Stimulated activated CD4-positive, alpha-beta T cell treated with anti-CD3 and anti-CD28 coated beads, Interleukin-4, amount 100 ng/mL, for 48 hours (primary cell): Measurements from ENCODE around the gene ADAMTS14.

Experiments used
- DNase-seq, 2 donors: peaks; one replicate each; pipeline ENCODE4 v3.0.0-alpha.2; 2020; ENCODE audit warnings: low read depth in 2 of 2

ADAMTS14 gene

DNA sequence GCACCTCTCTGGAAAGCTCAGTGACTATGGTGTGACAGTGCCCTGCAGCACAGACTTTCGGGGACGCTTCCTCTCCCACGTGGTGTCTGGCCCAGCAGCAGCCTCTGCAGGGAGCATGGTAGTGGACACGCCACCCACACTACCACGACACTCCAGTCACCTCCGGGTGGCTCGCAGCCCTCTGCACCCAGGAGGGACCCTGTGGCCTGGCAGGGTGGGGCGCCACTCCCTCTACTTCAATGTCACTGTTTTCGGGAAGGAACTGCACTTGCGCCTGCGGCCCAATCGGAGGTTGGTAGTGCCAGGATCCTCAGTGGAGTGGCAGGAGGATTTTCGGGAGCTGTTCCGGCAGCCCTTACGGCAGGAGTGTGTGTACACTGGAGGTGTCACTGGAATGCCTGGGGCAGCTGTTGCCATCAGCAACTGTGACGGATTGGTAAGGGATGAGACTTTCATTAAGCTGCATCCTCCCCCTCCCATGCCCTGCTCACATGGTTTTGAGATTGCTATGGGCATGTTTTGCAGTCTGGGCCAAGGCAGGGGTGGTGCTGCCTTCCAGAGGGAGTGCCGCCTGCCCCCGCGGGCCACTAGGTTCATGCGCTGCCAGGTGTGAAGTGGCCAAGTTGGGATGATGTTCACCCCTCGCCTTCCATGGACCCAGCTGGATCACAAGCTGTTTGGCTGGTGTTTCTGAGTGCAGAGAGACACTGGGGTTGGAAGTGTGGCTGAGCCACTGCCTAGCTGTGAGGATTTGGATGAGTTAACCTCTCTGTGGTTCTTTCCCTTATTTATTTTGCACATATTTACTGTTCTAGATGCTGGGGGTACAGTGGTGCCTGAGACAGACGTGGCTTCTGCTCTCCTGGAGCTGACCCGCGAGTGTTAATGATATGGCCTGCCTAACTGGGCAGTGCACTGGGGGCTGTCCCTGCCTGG, 2.5 kb downstream of the ADAMTS14 start:
- DNase-seq = no peak

GRCh38 chr10:70675496-70676161, 3.3 kb downstream of the ADAMTS14 start:
- DNase-seq = no peak

DNA sequence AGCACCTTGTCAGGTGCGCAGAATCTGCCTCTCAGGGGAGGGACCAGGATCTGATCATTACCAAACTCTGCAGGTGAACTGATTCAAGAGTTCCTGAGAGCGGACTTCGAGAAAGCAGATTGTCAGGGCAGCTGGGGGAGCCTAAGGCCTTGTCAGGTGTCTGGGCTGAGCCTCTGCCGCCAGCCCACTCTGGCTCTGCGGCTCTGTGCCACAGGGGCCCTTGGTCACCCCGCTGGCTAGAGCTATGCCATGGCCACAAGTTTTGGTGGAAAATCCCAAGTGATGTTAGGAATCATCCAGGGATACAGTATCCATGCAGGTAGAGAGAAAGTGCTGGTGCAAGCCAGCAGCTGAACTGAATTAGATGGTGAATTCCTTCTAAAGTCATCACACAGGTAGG, 4.2 kb downstream of the ADAMTS14 start:
- no peak for DNase-seq

DNA sequence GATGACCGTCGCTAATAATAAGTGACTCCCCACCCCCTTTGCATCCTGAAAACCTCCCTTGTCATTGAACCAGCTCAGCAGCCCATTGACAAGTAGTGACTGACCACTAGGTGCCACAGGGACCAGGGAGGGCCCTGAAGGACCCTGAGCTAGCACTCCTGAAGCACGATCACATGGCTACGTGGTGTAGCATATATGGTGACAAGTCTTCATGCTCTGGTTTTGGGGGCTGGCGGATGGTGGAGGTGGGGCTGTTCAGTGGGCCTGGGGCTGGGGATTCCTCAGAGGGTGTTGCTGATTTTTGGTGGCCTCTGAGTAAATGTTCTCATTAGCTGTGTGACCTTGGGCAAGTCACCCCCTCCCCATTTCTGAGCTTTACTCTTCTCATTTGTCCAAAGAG, 4.7 kb downstream of the ADAMTS14 start:
- no peak for DNase-seq

GRCh38 chr10:70677620-70678249, 5.4 kb downstream of the ADAMTS14 start:
- no peak for DNase-seq

- no peak for DNase-seq
These were observed 5.9 kb downstream of the ADAMTS14 start for GRCh38 chr10:70678250-70678635.

GRCh38 chr10:70678757-70679489, 6.6 kb downstream of the ADAMTS14 start:
- no peak for DNase-seq

DNA sequence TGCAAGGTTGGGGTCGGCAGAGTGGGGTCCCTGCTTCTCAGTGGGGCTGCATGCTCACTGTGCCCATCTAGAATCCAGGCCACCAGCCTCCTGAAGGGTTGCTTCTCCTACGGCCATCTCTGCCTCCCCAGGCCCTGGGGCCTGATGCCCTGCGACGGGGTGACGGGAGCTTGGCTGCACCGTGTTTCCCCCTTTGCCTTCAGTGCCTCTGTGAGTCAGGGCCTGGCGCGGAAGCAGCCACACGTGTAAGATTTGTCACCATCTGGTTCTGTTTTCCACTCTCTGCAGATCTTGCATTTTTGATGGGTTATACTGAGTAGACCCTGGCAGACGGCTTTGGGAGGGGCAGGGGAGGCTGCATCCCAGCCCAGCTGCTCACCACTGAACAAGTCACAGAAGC, 7.2 kb downstream of the ADAMTS14 start:
- no peak for DNase-seq

GRCh38 chr10:70680899-70681730, 8.8 kb downstream of the ADAMTS14 start:
- DNase-seq = no peak

DNA sequence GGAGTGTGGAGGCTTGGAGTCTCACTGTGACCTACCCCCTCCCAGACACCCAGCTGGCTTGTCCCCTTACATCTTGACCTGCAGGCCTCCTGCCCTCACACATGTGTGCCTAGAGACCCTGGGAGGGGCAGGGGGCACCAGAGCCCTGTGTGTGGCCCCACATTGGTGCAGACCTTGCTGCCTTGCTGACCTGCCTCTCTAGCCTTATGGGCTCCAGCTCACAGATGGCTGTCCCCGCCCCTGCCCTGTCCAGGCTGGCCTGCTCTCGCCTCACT, 9.4 kb downstream of the ADAMTS14 start:
- no peak for DNase-seq

- DNase-seq = no peak
These were observed 10.8 kb downstream of the ADAMTS14 start for GRCh38 chr10:70682920-70683600.

DNA sequence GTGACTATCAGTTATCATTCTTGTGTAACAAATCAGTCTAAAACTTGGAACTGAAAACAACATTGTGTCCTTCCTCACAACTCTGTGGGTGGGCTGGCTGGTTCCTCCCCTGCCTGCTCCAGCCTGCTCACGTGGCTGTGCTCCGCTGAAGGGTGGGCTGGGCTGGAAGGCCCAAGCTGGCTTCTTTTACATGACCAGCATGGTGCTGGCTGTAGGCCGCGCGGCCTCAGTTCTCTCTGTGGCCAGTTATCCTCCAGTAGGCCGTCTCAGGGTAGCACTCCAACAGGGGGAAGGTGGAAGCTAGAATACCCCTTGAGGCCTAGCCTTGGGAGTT, 11.3 kb downstream of the ADAMTS14 start:
- no peak for DNase-seq

DNA sequence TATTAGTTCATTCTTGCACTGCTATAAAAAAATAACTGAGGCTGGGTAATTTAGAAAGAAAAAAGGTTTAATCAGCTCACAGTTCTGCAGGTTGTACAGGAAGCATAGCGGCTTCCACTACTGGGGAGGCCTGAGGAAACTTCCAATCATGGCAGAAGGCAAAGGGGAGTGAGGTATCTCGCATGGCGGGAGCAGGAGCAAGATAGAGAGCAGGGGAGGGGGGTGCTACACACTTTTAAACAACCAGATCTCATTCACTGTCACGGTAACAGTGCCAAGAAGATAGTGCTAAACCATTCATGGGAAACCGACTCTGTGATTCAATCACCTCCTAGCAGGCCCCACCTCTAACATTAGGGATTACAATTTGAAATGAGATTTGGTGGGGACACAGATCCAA, 11.6 kb downstream of the ADAMTS14 start:
- no peak for DNase-seq

GRCh38 chr10:70684374-70684773, 12.1 kb downstream of the ADAMTS14 start:
- DNase-seq = no peak

DNA sequence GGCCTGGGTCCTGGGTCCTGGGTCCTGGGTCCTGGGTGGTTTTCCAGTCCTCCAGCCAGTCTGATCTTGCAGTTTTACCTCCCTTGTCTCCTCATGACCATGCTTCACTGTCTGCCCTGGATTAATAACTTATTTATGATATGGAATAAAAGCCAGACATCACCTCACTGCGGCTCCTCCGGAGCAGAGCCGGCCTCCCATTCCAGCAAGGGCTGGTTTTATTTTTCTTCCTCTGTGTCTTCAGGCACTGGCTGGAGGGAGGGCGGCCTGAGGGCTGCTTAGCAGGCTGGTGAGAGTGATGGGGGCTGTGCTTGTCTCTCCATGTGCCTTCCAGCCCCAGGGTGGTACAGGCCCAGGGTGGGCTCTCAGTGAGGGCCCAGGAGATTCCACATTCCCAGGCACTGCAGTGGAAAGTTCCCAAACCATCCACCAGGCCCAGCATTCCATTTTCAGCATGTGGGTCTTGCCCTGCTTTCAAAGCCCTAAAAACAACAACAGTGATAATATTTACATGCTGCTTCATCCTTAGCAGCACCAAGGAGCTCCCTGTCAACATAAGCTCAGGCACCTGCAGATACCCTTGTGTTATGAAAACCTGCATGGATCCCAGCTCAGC, 12.6 kb downstream of the ADAMTS14 start:
- no peak for DNase-seq

DNA sequence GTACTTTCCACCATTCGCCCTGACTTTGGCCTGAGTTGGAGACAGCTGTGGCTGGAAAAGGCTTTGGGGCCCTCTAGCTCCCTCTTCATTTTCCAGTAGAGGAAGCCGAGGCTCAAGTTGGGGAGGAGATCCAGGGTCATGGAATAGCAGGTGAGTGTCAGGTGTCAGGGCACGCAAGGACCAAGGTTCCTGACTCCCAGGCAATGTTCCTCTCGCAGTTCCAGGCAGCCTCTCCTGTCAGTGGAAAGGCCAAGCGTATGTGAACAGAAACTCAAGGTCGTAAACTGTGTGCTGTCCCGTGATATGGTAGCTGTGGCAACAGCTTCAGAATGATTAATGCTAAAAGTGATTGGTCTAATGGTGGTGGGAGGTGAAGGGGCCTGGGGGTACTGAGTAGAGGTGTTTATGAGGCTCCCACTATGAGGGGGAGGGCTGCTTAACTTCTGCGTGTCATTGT, 13.2 kb downstream of the ADAMTS14 start:
- no peak for DNase-seq

GRCh38 chr10:70688828-70689227, 16.5 kb downstream of the ADAMTS14 start:
- no peak for DNase-seq

- DNase-seq = no peak
These were observed 17.4 kb downstream of the ADAMTS14 start for GRCh38 chr10:70689661-70690060.

DNA sequence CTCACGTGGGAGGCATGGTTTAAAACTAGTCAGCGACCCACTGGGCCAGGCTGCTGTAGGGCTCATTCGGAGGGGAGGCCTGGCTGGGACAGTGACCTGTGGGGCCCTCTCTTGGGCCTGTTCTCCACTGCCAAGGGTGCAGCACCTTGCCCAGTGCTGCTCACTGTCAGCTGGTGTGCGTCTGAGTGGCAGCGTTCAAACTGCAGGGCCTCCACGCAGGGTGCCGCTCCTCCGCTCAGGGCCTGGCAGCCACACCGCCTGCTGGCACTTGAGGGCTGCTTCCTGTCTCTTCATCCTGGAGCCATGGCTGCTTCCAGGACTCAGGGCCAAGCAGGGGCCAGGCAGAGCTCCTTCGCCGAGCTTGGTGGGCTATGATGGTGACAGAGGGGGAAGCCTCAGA, 18.3 kb downstream of the ADAMTS14 start:
- no peak for DNase-seq

GRCh38 chr10:70691611-70692010, 19.3 kb downstream of the ADAMTS14 start:
- DNase-seq = no peak
